Measurements from ENCODE around the gene DOP1B. TPM values are rescaled to one million over a fixed set of nuclear protein-coding genes. Genes with fewer than 3 reads are reported as not detected.
A peak's percentile ranks its signal among the peaks of the same experiment; 100 is the strongest.

The DOP1B gene
- total and polyA plus RNA-seq, 11 donors: 5.1 to 26.5 (median 14.7) TPM

DNA sequence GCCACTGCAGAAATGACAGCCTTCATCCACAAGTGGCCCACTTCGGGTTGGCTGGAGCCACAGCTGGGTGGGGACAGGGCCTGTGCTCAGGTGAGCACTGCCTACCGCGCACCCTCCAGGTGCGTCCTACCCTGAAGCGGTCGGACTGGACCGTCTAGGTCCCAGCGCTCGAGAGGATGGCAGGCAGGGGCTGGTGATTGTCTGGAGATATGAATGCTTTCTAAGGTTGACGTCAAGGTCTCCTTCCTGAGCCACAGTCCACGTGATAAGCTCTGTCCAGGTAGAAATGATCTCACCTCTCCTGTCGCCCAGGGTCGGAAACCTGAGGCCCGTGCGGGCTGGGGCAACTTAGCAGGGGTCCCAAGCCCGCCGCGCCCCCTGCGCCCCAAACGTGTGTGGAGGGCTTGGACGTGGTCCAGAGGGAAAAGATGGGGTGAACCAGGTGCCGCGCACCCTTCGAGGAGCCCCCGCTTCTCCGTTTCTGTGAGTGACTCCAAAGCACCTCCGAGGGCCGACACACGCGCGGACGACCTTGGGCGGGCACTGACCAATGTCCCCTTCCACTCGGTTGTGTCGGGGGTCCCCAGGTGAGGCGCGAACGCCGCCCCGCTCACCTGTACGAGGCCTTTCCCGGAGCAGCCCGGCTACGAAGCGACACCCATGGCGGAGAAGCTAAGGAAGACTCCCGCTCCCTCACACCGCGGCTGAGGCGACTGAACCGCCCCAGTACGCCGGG lies 853 bp upstream of the DOP1B start:
- intact Hi-C loops (cut with DNase I): loop anchor here in 6 of 10 donors (1.0 to 10.0 kb wide), 7 partner anchors 31 to 167 kb away; partner anchors contain the start of gene MORC3 (in 3 of the 6)
- ATAC-seq (peak in 2 of 4 donors; percentile 0 to 1), DNase-seq (peak in 1 of 5 donors; percentile 43)
- Histone ChIP-seq H3K27ac (peak overlapping the region in 11 of 12 donors; percentile 65 to 86 (median 77)), H3K4me3 (peak overlapping the region; percentile 48 to 99 (median 87)), H3K4me1 (peaks cover 0 to 40% (median 16%) of the 10 kb centered on the region in 12 donors), H3K27me3 (no peaks in the 10 kb centered on the region), H3K36me3 (no peaks in the 10 kb centered on the region), H3K9me3 (peaks cover 0 to 5% (median 0%) of the 10 kb centered on the region in 12 donors)
- peak; percentile 95 to 96 for TF ChIP-seq POLR2A (IDR thresholded peaks at IDR 0.05)
- TF ChIP-seq, protein P1, sequence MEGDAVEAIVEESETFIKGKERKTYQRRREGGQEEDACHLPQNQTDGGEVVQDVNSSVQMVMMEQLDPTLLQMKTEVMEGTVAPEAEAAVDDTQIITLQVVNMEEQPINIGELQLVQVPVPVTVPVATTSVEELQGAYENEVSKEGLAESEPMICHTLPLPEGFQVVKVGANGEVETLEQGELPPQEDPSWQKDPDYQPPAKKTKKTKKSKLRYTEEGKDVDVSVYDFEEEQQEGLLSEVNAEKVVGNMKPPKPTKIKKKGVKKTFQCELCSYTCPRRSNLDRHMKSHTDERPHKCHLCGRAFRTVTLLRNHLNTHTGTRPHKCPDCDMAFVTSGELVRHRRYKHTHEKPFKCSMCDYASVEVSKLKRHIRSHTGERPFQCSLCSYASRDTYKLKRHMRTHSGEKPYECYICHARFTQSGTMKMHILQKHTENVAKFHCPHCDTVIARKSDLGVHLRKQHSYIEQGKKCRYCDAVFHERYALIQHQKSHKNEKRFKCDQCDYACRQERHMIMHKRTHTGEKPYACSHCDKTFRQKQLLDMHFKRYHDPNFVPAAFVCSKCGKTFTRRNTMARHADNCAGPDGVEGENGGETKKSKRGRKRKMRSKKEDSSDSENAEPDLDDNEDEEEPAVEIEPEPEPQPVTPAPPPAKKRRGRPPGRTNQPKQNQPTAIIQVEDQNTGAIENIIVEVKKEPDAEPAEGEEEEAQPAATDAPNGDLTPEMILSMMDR (IDR thresholded peaks at IDR 0.05): no peak
- 7 to 16% (median 9%) methylated on average over 17 to 53 of the region's 53 CpGs for WGBS, 4 donors

GRCh38 chr21:36156339-36156814 lies 247 bp upstream of the DOP1B start:
- Histone ChIP-seq H3K4me3 (peak overlapping the region; percentile 87 to 99 (median 96)), H3K27ac (peak overlapping the region; percentile 71 to 94 (median 90)), H3K36me3 (no peaks in the 10 kb centered on the region), H3K4me1 (peaks cover 0 to 34% (median 13%) of the 10 kb centered on the region in 12 donors), H3K27me3 (no peaks in the 10 kb centered on the region), H3K9me3 (peaks cover 0 to 5% (median 0%) of the 10 kb centered on the region in 12 donors)
- TF ChIP-seq POLR2A (IDR thresholded peaks at IDR 0.05): no peak
- TF ChIP-seq, protein P1 (IDR thresholded peaks at IDR 0.05): no peak
- ATAC-seq (peak; percentile 95 to 98 (median 96)), DNase-seq (peak; percentile 99 to 100 (median 100))
- WGBS, 4 donors: 0 to 1% (median 0%) methylated on average over 8 to 43 of the region's 43 CpGs
- intact Hi-C loops (cut with DNase I): loop anchor here in 6 of 10 donors (1.0 to 10.0 kb wide), 7 partner anchors 30 to 166 kb away; partner anchors contain the start of gene MORC3 (in 3 of the 6)

- ATAC-seq (no peak), DNase-seq (no peak)
- TF ChIP-seq, protein P1 (IDR thresholded peaks at IDR 0.05): no peak
- TF ChIP-seq POLR2A (IDR thresholded peaks at IDR 0.05): no peak
- H3K27ac ChIP-seq: peak overlapping the region in 1 of 12 donors; percentile 24
- no peaks in the 10 kb centered on the region for H3K36me3 ChIP-seq
- no peaks in the 10 kb centered on the region for H3K9me3 ChIP-seq
- 78 to 90% (median 87%) methylated on average over 13 of the region's 13 CpGs for WGBS, 4 donors
- peaks cover 0 to 44% (median 20%) of the 10 kb centered on the region in 12 donors for H3K4me1 ChIP-seq
- intact Hi-C loops (cut with DNase I): loop anchor here in 3 of 10 donors (5.0 to 10.0 kb wide), 3 partner anchors 45 to 163 kb away; partner anchors contain the start of gene MORC3 (in 1 of the 3)
- no peaks in the 10 kb centered on the region for H3K27me3 ChIP-seq
- H3K4me3 ChIP-seq: no peak overlapping the region
Measured at GRCh38 chr21:36159356-36159921, 2.8 kb downstream of the DOP1B start.

DNA sequence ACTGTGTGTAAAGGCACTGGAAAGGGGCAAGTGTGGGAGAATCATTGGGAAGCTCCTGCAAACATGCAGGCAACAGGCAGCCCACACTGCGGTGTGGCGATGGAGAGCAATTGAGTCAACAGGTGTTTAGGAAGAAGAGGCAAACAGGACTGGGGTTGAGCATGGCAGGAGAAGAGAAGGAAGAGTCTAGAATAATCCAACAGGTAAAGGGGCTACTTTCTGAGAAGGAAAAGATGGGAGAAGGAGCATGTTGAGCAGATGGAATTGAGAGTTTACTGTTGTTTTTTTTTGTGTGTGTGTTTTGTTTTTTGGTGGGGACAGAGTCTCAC lies 4.2 kb downstream of the DOP1B start:
- intact Hi-C loops (cut with DNase I): no loop called here
- 92 to 97% (median 96%) methylated on average over 2 of the region's 2 CpGs for WGBS, 4 donors
- Histone ChIP-seq H3K27ac (no peak overlapping the region), H3K4me1 (peaks cover 0 to 38% (median 14%) of the 10 kb centered on the region in 12 donors), H3K36me3 (peaks cover 0 to 9% (median 0%) of the 10 kb centered on the region in 9 donors), H3K4me3 (no peak overlapping the region), H3K9me3 (no peaks in the 10 kb centered on the region), H3K27me3 (no peaks in the 10 kb centered on the region)
- DNase-seq (no peak), ATAC-seq (no peak)
- TF ChIP-seq, protein P1 (IDR thresholded peaks at IDR 0.05): no peak
- no peak for TF ChIP-seq POLR2A (IDR thresholded peaks at IDR 0.05)

Measured in heart left ventricle (tissue), 16 donors.